ENCODE measurements around the gene RUFY2.

GRCh38 chr10:68353537-68353936 lies 53.5 kb downstream of the RUFY2 start:
- TF ChIP-seq POLR2A (IDR thresholded peaks at IDR 0.05) = no peak
- TF ChIP-seq, protein P1, sequence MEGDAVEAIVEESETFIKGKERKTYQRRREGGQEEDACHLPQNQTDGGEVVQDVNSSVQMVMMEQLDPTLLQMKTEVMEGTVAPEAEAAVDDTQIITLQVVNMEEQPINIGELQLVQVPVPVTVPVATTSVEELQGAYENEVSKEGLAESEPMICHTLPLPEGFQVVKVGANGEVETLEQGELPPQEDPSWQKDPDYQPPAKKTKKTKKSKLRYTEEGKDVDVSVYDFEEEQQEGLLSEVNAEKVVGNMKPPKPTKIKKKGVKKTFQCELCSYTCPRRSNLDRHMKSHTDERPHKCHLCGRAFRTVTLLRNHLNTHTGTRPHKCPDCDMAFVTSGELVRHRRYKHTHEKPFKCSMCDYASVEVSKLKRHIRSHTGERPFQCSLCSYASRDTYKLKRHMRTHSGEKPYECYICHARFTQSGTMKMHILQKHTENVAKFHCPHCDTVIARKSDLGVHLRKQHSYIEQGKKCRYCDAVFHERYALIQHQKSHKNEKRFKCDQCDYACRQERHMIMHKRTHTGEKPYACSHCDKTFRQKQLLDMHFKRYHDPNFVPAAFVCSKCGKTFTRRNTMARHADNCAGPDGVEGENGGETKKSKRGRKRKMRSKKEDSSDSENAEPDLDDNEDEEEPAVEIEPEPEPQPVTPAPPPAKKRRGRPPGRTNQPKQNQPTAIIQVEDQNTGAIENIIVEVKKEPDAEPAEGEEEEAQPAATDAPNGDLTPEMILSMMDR (IDR thresholded peaks at IDR 0.05) = no peak

All from heart left ventricle (tissue), 13 donors.